ENCODE data around the gene CCNDBP1.

CCNDBP1 gene

GRCh38 chr15:43246261-43246774 lies 61.1 kb downstream of the CCNDBP1 start:
- no peak for DNase-seq (ENCODE audit: low read depth)
- H3K4me3 ChIP-seq (replicated peaks; ENCODE audit: low read depth, low read length), result no peak overlapping the region
- no peak for TF ChIP-seq CTCF (IDR thresholded peaks at IDR 0.05; ENCODE audit: low read length, missing control alignments)
